ENCODE results near the gene FTO.

The FTO gene

GRCh38 chr16:53782148-53782547, 78.2 kb downstream of the FTO start:
- no peak for DNase-seq (ENCODE audit: low read depth)

- peak; percentile 40 for DNase-seq (ENCODE audit: low read depth)
Observed at GRCh38 chr16:53784291-53784690, 80.3 kb downstream of the FTO start.

- no peak for DNase-seq (ENCODE audit: low read depth)
Observed at GRCh38 chr16:53785044-53785443, 81.1 kb downstream of the FTO start.

- DNase-seq (ENCODE audit: low read depth): no peak
Observed at GRCh38 chr16:53785916-53786315, 82.0 kb downstream of the FTO start.

- peak; percentile 68 for DNase-seq (ENCODE audit: low read depth)
Observed at GRCh38 chr16:53787423-53787822, 83.5 kb downstream of the FTO start.

GRCh38 chr16:53789137-53789536, 85.2 kb downstream of the FTO start:
- peak; percentile 92 for DNase-seq (ENCODE audit: low read depth)

- peak; percentile 54 for DNase-seq (ENCODE audit: low read depth)
Observed at GRCh38 chr16:53792161-53792951, 88.4 kb downstream of the FTO start.

GRCh38 chr16:53803451-53803850, 99.5 kb downstream of the FTO start:
- DNase-seq (ENCODE audit: low read depth): no peak

- DNase-seq (ENCODE audit: low read depth): no peak
Observed at GRCh38 chr16:53803998-53804397, 100.0 kb downstream of the FTO start.

- DNase-seq (ENCODE audit: low read depth): no peak
Observed at GRCh38 chr16:53804467-53804866, 100.5 kb downstream of the FTO start.

GRCh38 chr16:53805113-53805512, 101.2 kb downstream of the FTO start:
- peak; percentile 52 for DNase-seq (ENCODE audit: low read depth)

- DNase-seq (ENCODE audit: low read depth): no peak
Observed at GRCh38 chr16:53805752-53806151, 101.8 kb downstream of the FTO start.

GRCh38 chr16:53809088-53809932, 105.4 kb downstream of the FTO start:
- DNase-seq (ENCODE audit: low read depth): peak; percentile 94

GRCh38 chr16:53812914-53813313, 109.0 kb downstream of the FTO start:
- DNase-seq (ENCODE audit: low read depth): no peak

GRCh38 chr16:53814801-53815200, 110.8 kb downstream of the FTO start:
- no peak for DNase-seq (ENCODE audit: low read depth)

- DNase-seq (ENCODE audit: low read depth): peak; percentile 87
Observed at GRCh38 chr16:53816211-53816836, 112.4 kb downstream of the FTO start.

- peak; percentile 92 for DNase-seq (ENCODE audit: low read depth)
Observed at GRCh38 chr16:53817117-53817755, 113.3 kb downstream of the FTO start.

- DNase-seq (ENCODE audit: low read depth): peak; percentile 40
Observed at GRCh38 chr16:53817812-53818550, 114.0 kb downstream of the FTO start.

- DNase-seq (ENCODE audit: low read depth): peak; percentile 44
Observed at GRCh38 chr16:53821487-53821886, 117.5 kb downstream of the FTO start.

GRCh38 chr16:53821957-53822625, 118.1 kb downstream of the FTO start:
- DNase-seq (ENCODE audit: low read depth): peak; percentile 82

Measured in amniotic epithelial cell (primary cell).